ENCODE measurements around the gene ATG7. TPM values are rescaled to one million over a fixed set of nuclear protein-coding genes. Genes with fewer than 3 reads are reported as not detected.

Gene ATG7
- total and polyA plus RNA-seq, 9 donors, result 11.3 to 22.2 (median 14.9) TPM

GRCh38 chr3:11415099-11415498, 142.9 kb downstream of the ATG7 start:
- H3K27ac ChIP-seq (ENCODE audit: low read length), result no peak overlapping the region
- DNase-seq, result no peak
- H3K4me1 ChIP-seq (ENCODE audit: control insufficient read depth, insufficient read depth, low read length), result no peaks in the 10 kb centered on the region
- WGBS (ENCODE audit: insufficient coverage), result no CpG with 5 or more reads among the region's 1 CpG
- H3K9me3 ChIP-seq (replicated peaks; ENCODE audit: control insufficient read depth, low read depth, low read length), result peaks cover 5% of the 10 kb centered on the region
- H3K27me3 ChIP-seq (ENCODE audit: control insufficient read depth, insufficient read depth, low read length), result no peaks in the 10 kb centered on the region
- H3K4me3 ChIP-seq (ENCODE audit: low read length), result no peak overlapping the region
- H3K36me3 ChIP-seq (ENCODE audit: control insufficient read depth, insufficient read depth, low read length), result no peaks in the 10 kb centered on the region

GRCh38 chr3:11420066-11420465, 147.9 kb downstream of the ATG7 start:
- no peaks in the 10 kb centered on the region for H3K27me3 ChIP-seq (ENCODE audit: control insufficient read depth, insufficient read depth, low read length)
- peak; percentile 67 for DNase-seq
- WGBS (ENCODE audit: insufficient coverage), result no CpG with 5 or more reads among the region's 1 CpG

GRCh38 chr3:11422291-11422690, 150.1 kb downstream of the ATG7 start:
- H3K4me1 ChIP-seq (ENCODE audit: control insufficient read depth, insufficient read depth, low read length), result no peaks in the 10 kb centered on the region
- no peak for DNase-seq
- no peaks in the 10 kb centered on the region for H3K9me3 ChIP-seq (replicated peaks; ENCODE audit: control insufficient read depth, low read depth, low read length)
- H3K36me3 ChIP-seq (ENCODE audit: control insufficient read depth, insufficient read depth, low read length), result no peaks in the 10 kb centered on the region
- no peak overlapping the region for H3K4me3 ChIP-seq (ENCODE audit: low read length)
- no CpG with 5 or more reads among the region's 1 CpG for WGBS (ENCODE audit: insufficient coverage)
- no peaks in the 10 kb centered on the region for H3K27me3 ChIP-seq (ENCODE audit: control insufficient read depth, insufficient read depth, low read length)
- no peak overlapping the region for H3K27ac ChIP-seq (ENCODE audit: low read length)

More at GRCh38 chr3:11420066-11420465, 147.9 kb downstream of the ATG7 start:
- Histone ChIP-seq H3K4me3 (ENCODE audit: low read length) (no peak overlapping the region), H3K4me1 (ENCODE audit: control insufficient read depth, insufficient read depth, low read length) (no peaks in the 10 kb centered on the region), H3K9me3 (replicated peaks; ENCODE audit: control insufficient read depth, low read depth, low read length) (no peaks in the 10 kb centered on the region), H3K27ac (ENCODE audit: low read length) (no peak overlapping the region), H3K36me3 (ENCODE audit: control insufficient read depth, insufficient read depth, low read length) (no peaks in the 10 kb centered on the region)

- Histone ChIP-seq H3K9me3 (replicated peaks; ENCODE audit: control insufficient read depth, low read depth, low read length) (no peaks in the 10 kb centered on the region), H3K27ac (ENCODE audit: low read length) (no peak overlapping the region), H3K4me3 (ENCODE audit: low read length) (no peak overlapping the region), H3K36me3 (ENCODE audit: control insufficient read depth, insufficient read depth, low read length) (peaks cover 4% of the 10 kb centered on the region), H3K27me3 (ENCODE audit: control insufficient read depth, insufficient read depth, low read length) (no peaks in the 10 kb centered on the region), H3K4me1 (ENCODE audit: control insufficient read depth, insufficient read depth, low read length) (no peaks in the 10 kb centered on the region)
- DNase-seq, result no peak
- WGBS (ENCODE audit: insufficient coverage), result 83% methylated on average over 5 of the region's 6 CpGs
These were observed 151.7 kb downstream of the ATG7 start for GRCh38 chr3:11423868-11424267.

- Histone ChIP-seq H3K9me3 (replicated peaks; ENCODE audit: control insufficient read depth, low read depth, low read length) (no peaks in the 10 kb centered on the region), H3K27ac (ENCODE audit: low read length) (no peak overlapping the region), H3K36me3 (ENCODE audit: control insufficient read depth, insufficient read depth, low read length) (peaks cover 4% of the 10 kb centered on the region), H3K4me1 (ENCODE audit: control insufficient read depth, insufficient read depth, low read length) (no peaks in the 10 kb centered on the region), H3K4me3 (ENCODE audit: low read length) (no peak overlapping the region), H3K27me3 (ENCODE audit: control insufficient read depth, insufficient read depth, low read length) (no peaks in the 10 kb centered on the region)
- no peak for DNase-seq
- no CpG with 5 or more reads among the region's 2 CpGs for WGBS (ENCODE audit: insufficient coverage)
These were observed 152.1 kb downstream of the ATG7 start for GRCh38 chr3:11424277-11424676.

GRCh38 chr3:11430207-11430606, 158.0 kb downstream of the ATG7 start:
- Histone ChIP-seq H3K9me3 (replicated peaks; ENCODE audit: control insufficient read depth, low read depth, low read length) (no peaks in the 10 kb centered on the region), H3K27ac (ENCODE audit: low read length) (no peak overlapping the region), H3K36me3 (ENCODE audit: control insufficient read depth, insufficient read depth, low read length) (peaks cover 4% of the 10 kb centered on the region), H3K4me1 (ENCODE audit: control insufficient read depth, insufficient read depth, low read length) (peaks cover 6% of the 10 kb centered on the region), H3K4me3 (ENCODE audit: low read length) (no peak overlapping the region), H3K27me3 (ENCODE audit: control insufficient read depth, insufficient read depth, low read length) (no peaks in the 10 kb centered on the region)
- WGBS (ENCODE audit: insufficient coverage), result no CpG with 5 or more reads among the region's 6 CpGs
- DNase-seq, result no peak

GRCh38 chr3:11430624-11431023, 158.4 kb downstream of the ATG7 start:
- Histone ChIP-seq H3K36me3 (ENCODE audit: control insufficient read depth, insufficient read depth, low read length) (peaks cover 4% of the 10 kb centered on the region), H3K9me3 (replicated peaks; ENCODE audit: control insufficient read depth, low read depth, low read length) (no peaks in the 10 kb centered on the region), H3K4me3 (ENCODE audit: low read length) (no peak overlapping the region), H3K4me1 (ENCODE audit: control insufficient read depth, insufficient read depth, low read length) (peaks cover 9% of the 10 kb centered on the region), H3K27me3 (ENCODE audit: control insufficient read depth, insufficient read depth, low read length) (no peaks in the 10 kb centered on the region), H3K27ac (ENCODE audit: low read length) (no peak overlapping the region)
- WGBS (ENCODE audit: insufficient coverage), result no CpG with 5 or more reads among the region's 2 CpGs
- peak; percentile 88 for DNase-seq

GRCh38 chr3:11431319-11431718, 159.1 kb downstream of the ATG7 start:
- peaks cover 4% of the 10 kb centered on the region for H3K36me3 ChIP-seq (ENCODE audit: control insufficient read depth, insufficient read depth, low read length)
- no peaks in the 10 kb centered on the region for H3K9me3 ChIP-seq (replicated peaks; ENCODE audit: control insufficient read depth, low read depth, low read length)
- no peak overlapping the region for H3K27ac ChIP-seq (ENCODE audit: low read length)
- H3K4me3 ChIP-seq (ENCODE audit: low read length), result no peak overlapping the region
- peaks cover 9% of the 10 kb centered on the region for H3K4me1 ChIP-seq (ENCODE audit: control insufficient read depth, insufficient read depth, low read length)
- no peaks in the 10 kb centered on the region for H3K27me3 ChIP-seq (ENCODE audit: control insufficient read depth, insufficient read depth, low read length)
- no CpG with 5 or more reads among the region's 3 CpGs for WGBS (ENCODE audit: insufficient coverage)
- DNase-seq, result no peak

GRCh38 chr3:11434017-11434526, 161.9 kb downstream of the ATG7 start:
- 0% methylated on average over 1 of the region's 3 CpGs for WGBS (ENCODE audit: insufficient coverage)
- no peaks in the 10 kb centered on the region for H3K36me3 ChIP-seq (ENCODE audit: control insufficient read depth, insufficient read depth, low read length)
- DNase-seq, result peak; percentile 97
- H3K27me3 ChIP-seq (ENCODE audit: control insufficient read depth, insufficient read depth, low read length), result no peaks in the 10 kb centered on the region
- H3K4me3 ChIP-seq (ENCODE audit: low read length), result no peak overlapping the region
- H3K27ac ChIP-seq (ENCODE audit: low read length), result peak overlapping the region; percentile 91
- H3K4me1 ChIP-seq (ENCODE audit: control insufficient read depth, insufficient read depth, low read length), result peaks cover 13% of the 10 kb centered on the region
- H3K9me3 ChIP-seq (replicated peaks; ENCODE audit: control insufficient read depth, low read depth, low read length), result no peaks in the 10 kb centered on the region

- H3K4me1 ChIP-seq (ENCODE audit: control insufficient read depth, insufficient read depth, low read length), result peaks cover 13% of the 10 kb centered on the region
- 22% methylated on average over 5 of the region's 6 CpGs for WGBS (ENCODE audit: insufficient coverage)
- no peaks in the 10 kb centered on the region for H3K36me3 ChIP-seq (ENCODE audit: control insufficient read depth, insufficient read depth, low read length)
- peak; percentile 85 for DNase-seq
- H3K9me3 ChIP-seq (replicated peaks; ENCODE audit: control insufficient read depth, low read depth, low read length), result no peaks in the 10 kb centered on the region
- no peak overlapping the region for H3K4me3 ChIP-seq (ENCODE audit: low read length)
- H3K27ac ChIP-seq (ENCODE audit: low read length), result peak overlapping the region; percentile 91
- no peaks in the 10 kb centered on the region for H3K27me3 ChIP-seq (ENCODE audit: control insufficient read depth, insufficient read depth, low read length)
These were observed 162.4 kb downstream of the ATG7 start for GRCh38 chr3:11434563-11435096.
